SH-SY5Y (cell line): ENCODE results near the gene ROBO1.

Experiments
- GATA2 ChIP-seq: IDR thresholded peaks from 2 replicates; pipeline ENCODE4 v1.6.1; 2011; ENCODE audit warnings: mild to moderate bottlenecking, low read depth, low read length
- GATA3 ChIP-seq: IDR thresholded peaks from 2 replicates; pipeline ENCODE4 v1.6.1; 2011; ENCODE audit warnings: low read depth, mild to moderate bottlenecking, low read length, moderate library complexity

DNA sequence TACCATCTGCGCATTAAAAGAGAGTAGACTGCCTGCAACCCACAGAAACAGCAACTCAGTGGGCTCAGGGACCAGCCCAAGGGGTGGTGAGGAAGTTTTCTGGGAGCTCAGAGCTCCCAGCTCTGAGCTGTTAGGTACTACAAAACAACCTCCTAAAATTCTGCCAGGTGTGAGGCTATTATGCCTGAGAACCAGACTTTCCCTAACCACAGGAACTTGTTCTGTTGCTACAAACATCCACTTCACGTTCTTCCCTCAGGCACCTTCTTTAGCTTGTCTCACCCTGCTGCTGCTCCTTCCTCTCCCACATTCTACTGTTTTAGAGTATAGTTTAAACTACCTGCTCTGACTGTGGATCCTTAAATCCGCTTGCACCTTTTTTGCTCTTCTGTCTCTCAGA lies 399.4 kb downstream of the ROBO1 start:
- TF ChIP-seq GATA3 (no peak), GATA2 (no peak)
